ENCODE data around the gene TRIM66. TPM values are rescaled to one million over a fixed set of nuclear protein-coding genes. Genes with fewer than 3 reads are reported as not detected.
A peak's percentile ranks its signal among the peaks of the same experiment; 100 is the strongest.

TRIM66 gene
- total and polyA plus RNA-seq, 10 of the 15 experiments (the other 5 are each of a cell fraction or from before 2014, with no cell fraction given) = 1.7 to 14.5 (median 7.4) TPM

DNA sequence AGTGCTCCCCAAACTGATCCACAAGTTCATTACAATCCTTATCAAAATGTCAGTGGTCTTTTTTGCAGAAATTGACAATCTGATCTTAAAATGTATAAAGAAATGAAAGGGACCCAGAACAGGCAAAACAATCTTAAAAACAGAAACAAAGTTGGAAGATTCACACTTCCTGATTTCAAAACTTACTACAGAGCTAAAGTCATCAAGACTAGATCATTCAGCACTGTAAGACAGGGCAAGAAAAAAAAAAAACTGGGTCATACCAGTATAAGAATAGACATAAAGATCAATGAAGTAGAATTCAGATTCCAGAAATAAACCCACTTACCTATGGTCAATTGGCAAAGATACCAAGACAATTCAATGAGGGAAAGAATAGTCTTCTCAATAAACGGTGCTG lies 84.0 kb downstream of the TRIM66 start:
- H3K27me3 ChIP-seq (replicated peaks in 1 of 2; ENCODE audit: control insufficient read depth in 2 of 2, insufficient read depth in 2 of 2, low read length in 1 of 2) = no peaks in the 10 kb centered on the region
- no peak overlapping the region for H2AFZ ChIP-seq (ENCODE audit: control insufficient read depth, low read depth, low read length)
- SMC1A ChIA-PET (ENCODE audit: uncharacterized antibody, unreplicated experiment) = interaction anchor here (1.1 to 1.4 kb wide), 2 partner anchors 14 to 134 kb away, joined by 3 read pairs; no protein-coding TSS in a partner anchor
- H3K27ac ChIP-seq (ENCODE audit: control insufficient read depth, insufficient read depth) = no peak overlapping the region
- RAD21 ChIA-PET (ENCODE audit: unreplicated experiment) = interaction anchor here (0.8 kb wide), 1 partner anchor 31 kb away, joined by 3 read pairs; no protein-coding TSS in a partner anchor
- H3K4me3 ChIP-seq = no peak overlapping the region
- WGBS (ENCODE audit: insufficient coverage, insufficient replicate concordance, low lambda C conversion rate, missing lambda C conversion rate) = 100% methylated on average over 1 of the region's 1 CpG
- ATAC-seq (no peak), FAIRE-seq (no peak), DNase-seq (ENCODE audit: low read depth, low spot score) (no peak)
- no peaks in the 10 kb centered on the region for H4K20me1 ChIP-seq (ENCODE audit: control insufficient read depth, insufficient read depth)
- intact Hi-C loops (cut with micrococcal nuclease; ENCODE audit: unreplicated experiment) (loop anchor here (10.0 kb wide), 1 partner anchor 216 kb away; a partner anchor contains a TSS), in situ Hi-C loops (cut with MboI) (no loop called here)
- H3K9ac ChIP-seq (ENCODE audit: control insufficient read depth, insufficient read depth, low read length) = no peak overlapping the region
- CTCF ChIA-PET = interaction anchor here (0.7 to 1.3 kb wide), 3 partner anchors 11 to 1890 kb away, joined by 3 to 4 read pairs (median 3); no protein-coding TSS in a partner anchor
- H3K79me2 ChIP-seq (ENCODE audit: control insufficient read depth, insufficient read depth, low read length) = peaks cover 11% of the 10 kb centered on the region
- BruUV-seq (replicated peaks) = no TSS peak
- no peak overlapping the region for H3K4me2 ChIP-seq (ENCODE audit: control insufficient read depth, insufficient read depth)
- no peaks in the 10 kb centered on the region for H3K9me3 ChIP-seq (replicated peaks; ENCODE audit: control insufficient read depth, insufficient read depth, low read length)
- peaks cover 3% of the 10 kb centered on the region; the same call in 1 of the 2 replicates for H3K4me1 ChIP-seq (ENCODE audit: control insufficient read depth, insufficient read depth, low read length)
- POLR2A ChIA-PET = no interaction called here
- H3K36me3 ChIP-seq (ENCODE audit: control insufficient read depth in 2 of 2, insufficient read depth in 2 of 2, low read length in 1 of 2) = no peaks in the 10 kb centered on the region
- TF ChIP-seq SPI1 (IDR thresholded peaks at IDR 0.05; ENCODE audit: borderline replicate concordance, insufficient read depth, low read depth, low read length) = 0 out of 2 replicates have a peak, but pooled peaks have one; percentile 2
- no peak for TF ChIP-seq JUNB (IDR thresholded peaks at IDR 0.05)

DNA sequence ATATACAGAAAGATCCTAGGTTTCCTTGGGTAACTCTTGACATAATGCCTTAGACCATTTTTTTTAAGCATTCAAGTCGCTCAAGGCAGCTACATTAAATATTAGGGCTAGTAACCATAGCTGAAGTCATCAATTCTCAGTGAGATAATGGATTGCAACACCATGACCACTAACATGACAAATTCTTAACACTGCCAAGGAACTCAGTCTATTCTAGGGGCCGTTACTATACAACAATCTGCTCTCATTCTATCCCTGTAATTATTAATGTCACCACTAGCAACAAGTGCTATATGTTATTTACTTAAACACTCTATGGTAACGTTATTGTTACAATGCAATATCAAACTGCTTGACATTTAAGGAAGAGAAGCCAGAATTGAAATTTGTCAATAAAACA lies 85.3 kb downstream of the TRIM66 start:
- intact Hi-C loops (cut with micrococcal nuclease; ENCODE audit: unreplicated experiment) = loop anchor here (10.0 kb wide), 1 partner anchor 218 kb away; a partner anchor contains a TSS
- RAD21 ChIA-PET (ENCODE audit: unreplicated experiment) = interaction anchor here (1.1 to 1.5 kb wide), 2 partner anchors 10 to 30 kb away, joined by 4 to 6 read pairs; no protein-coding TSS in a partner anchor
- TF ChIP-seq, protein P1, sequence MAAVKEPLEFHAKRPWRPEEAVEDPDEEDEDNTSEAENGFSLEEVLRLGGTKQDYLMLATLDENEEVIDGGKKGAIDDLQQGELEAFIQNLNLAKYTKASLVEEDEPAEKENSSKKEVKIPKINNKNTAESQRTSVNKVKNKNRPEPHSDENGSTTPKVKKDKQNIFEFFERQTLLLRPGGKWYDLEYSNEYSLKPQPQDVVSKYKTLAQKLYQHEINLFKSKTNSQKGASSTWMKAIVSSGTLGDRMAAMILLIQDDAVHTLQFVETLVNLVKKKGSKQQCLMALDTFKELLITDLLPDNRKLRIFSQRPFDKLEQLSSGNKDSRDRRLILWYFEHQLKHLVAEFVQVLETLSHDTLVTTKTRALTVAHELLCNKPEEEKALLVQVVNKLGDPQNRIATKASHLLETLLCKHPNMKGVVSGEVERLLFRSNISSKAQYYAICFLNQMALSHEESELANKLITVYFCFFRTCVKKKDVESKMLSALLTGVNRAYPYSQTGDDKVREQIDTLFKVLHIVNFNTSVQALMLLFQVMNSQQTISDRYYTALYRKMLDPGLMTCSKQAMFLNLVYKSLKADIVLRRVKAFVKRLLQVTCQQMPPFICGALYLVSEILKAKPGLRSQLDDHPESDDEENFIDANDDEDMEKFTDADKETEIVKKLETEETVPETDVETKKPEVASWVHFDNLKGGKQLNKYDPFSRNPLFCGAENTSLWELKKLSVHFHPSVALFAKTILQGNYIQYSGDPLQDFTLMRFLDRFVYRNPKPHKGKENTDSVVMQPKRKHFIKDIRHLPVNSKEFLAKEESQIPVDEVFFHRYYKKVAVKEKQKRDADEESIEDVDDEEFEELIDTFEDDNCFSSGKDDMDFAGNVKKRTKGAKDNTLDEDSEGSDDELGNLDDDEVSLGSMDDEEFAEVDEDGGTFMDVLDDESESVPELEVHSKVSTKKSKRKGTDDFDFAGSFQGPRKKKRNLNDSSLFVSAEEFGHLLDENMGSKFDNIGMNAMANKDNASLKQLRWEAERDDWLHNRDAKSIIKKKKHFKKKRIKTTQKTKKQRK (IDR thresholded peaks at IDR 0.05; ENCODE audit: low read depth, low read length) = no peak
- TF ChIP-seq IKZF1 (conservative IDR thresholded peaks at IDR 0.05) (no peak), KDM1A (IDR thresholded peaks at IDR 0.05; ENCODE audit: borderline replicate concordance) (no peak), JUNB (IDR thresholded peaks at IDR 0.05) (no peak), SRF (IDR thresholded peaks at IDR 0.05; ENCODE audit: low read depth in 2 of 2, low read length in 2 of 2) (no peak), PAX8 (IDR thresholded peaks at IDR 0.05) (no peak), LARP7 (IDR thresholded peaks at IDR 0.05) (no peak), ZZZ3 (IDR thresholded peaks at IDR 0.05; ENCODE audit: control insufficient read depth, insufficient read length, low read depth) (no peak), POLR2AphosphoS2 (IDR thresholded peaks at IDR 0.05; ENCODE audit: low read depth, low read length) (no peak)
- TF ChIP-seq, protein P2, sequence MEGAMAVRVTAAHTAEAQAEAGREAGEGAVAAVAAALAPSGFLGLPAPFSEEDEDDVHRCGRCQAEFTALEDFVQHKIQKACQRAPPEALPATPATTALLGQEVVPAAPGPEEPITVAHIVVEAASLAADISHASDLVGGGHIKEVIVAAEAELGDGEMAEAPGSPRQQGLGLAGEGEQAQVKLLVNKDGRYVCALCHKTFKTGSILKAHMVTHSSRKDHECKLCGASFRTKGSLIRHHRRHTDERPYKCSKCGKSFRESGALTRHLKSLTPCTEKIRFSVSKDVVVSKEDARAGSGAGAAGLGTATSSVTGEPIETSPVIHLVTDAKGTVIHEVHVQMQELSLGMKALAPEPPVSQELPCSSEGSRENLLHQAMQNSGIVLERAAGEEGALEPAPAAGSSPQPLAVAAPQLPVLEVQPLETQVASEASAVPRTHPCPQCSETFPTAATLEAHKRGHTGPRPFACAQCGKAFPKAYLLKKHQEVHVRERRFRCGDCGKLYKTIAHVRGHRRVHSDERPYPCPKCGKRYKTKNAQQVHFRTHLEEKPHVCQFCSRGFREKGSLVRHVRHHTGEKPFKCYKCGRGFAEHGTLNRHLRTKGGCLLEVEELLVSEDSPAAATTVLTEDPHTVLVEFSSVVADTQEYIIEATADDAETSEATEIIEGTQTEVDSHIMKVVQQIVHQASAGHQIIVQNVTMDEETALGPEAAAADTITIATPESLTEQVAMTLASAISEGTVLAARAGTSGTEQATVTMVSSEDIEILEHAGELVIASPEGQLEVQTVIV (IDR thresholded peaks at IDR 0.05; ENCODE audit: borderline replicate concordance, partially characterized antibody) = no peak

More for the DNA sequence above, 85.3 kb downstream of the TRIM66 start:
- ChIA-PET SMC1A (ENCODE audit: uncharacterized antibody, unreplicated experiment) (interaction anchor here (1.1 to 1.7 kb wide), 3 partner anchors 11 to 271 kb away, joined by 3 to 4 read pairs (median 3); no protein-coding TSS in a partner anchor), CTCF (interaction anchor here (0.7 to 1.8 kb wide), 2 partner anchors 8 to 11 kb away, joined by 3 to 4 read pairs; no protein-coding TSS in a partner anchor), POLR2A (no interaction called here)
- no peak overlapping the region for H3K27ac ChIP-seq (ENCODE audit: control insufficient read depth, insufficient read depth)
- H3K4me1 ChIP-seq (ENCODE audit: control insufficient read depth, insufficient read depth, low read length) = peaks cover 3% of the 10 kb centered on the region; the same call in 1 of the 2 replicates
- DNase-seq (ENCODE audit: low read depth, low spot score) (no peak), ATAC-seq (no peak), FAIRE-seq (no peak)
- H4K20me1 ChIP-seq (ENCODE audit: control insufficient read depth, insufficient read depth) = no peaks in the 10 kb centered on the region
- no peak overlapping the region for H2AFZ ChIP-seq (ENCODE audit: control insufficient read depth, low read depth, low read length)
- no TSS peak for BruUV-seq (replicated peaks)
- H3K4me3 ChIP-seq = no peak overlapping the region
- H3K4me2 ChIP-seq (ENCODE audit: control insufficient read depth, insufficient read depth) = no peak overlapping the region
- H3K9me3 ChIP-seq (replicated peaks; ENCODE audit: control insufficient read depth, insufficient read depth, low read length) = no peaks in the 10 kb centered on the region
- 30% methylated on average over 3 of the region's 3 CpGs for WGBS (ENCODE audit: insufficient coverage, insufficient replicate concordance, low lambda C conversion rate, missing lambda C conversion rate)
- peaks cover 14% of the 10 kb centered on the region for H3K79me2 ChIP-seq (ENCODE audit: control insufficient read depth, insufficient read depth, low read length)
- H3K27me3 ChIP-seq (replicated peaks in 1 of 2; ENCODE audit: control insufficient read depth in 2 of 2, insufficient read depth in 2 of 2, low read length in 1 of 2) = no peaks in the 10 kb centered on the region
- no peaks in the 10 kb centered on the region for H3K36me3 ChIP-seq (ENCODE audit: control insufficient read depth in 2 of 2, insufficient read depth in 2 of 2, low read length in 1 of 2)
- H3K9ac ChIP-seq (ENCODE audit: control insufficient read depth, insufficient read depth, low read length) = no peak overlapping the region
- in situ Hi-C loops (cut with MboI) = no loop called here

Data from GM12878 (cell line).